A549 (cell line): Measurements from ENCODE around the gene UST. TPM values are rescaled to one million over a fixed set of nuclear protein-coding genes. Genes with fewer than 3 reads are reported as not detected.
A peak's percentile ranks its signal among the peaks of the same experiment; 100 is the strongest.
"Not testable (repeated sequence)": the region's sequence is repeated elsewhere in the genome, so short reads cannot be mapped to it uniquely, and the experiment has no call there.

Experiments used
- ATAC-seq, 2 experiments: fragments of 200-7000 bp in 1 of 2; fragments of >200 bp in 1 of 2; cut with Nextera tagmentation in 1 of 2; cut with Tn5 transposase in 1 of 2; 3 replicates each; pipeline versions ENCODE4 v1.8.0 to v1.9.1; 2018 to 2020; ENCODE audit warnings: mild to moderate bottlenecking in 1 of 2, moderate library complexity in 1 of 2
- CTCF ChIA-PET: fragments of 300-600 bp; sonication (Branson Sonifier 250); formaldehyde crosslinking; extraction: SDS; loops from one replicate; lab custom pipeline; 2021; ENCODE audit warnings: antibody characterized with exemption, inconsistent platforms; lab: Yijun Ruan, JAX
- POLR2A ChIA-PET: fragments of 350-600 bp; formaldehyde crosslinking; extraction: SDS; loops from one replicate; lab custom pipeline; 2021; ENCODE audit warnings: antibody characterized with exemption, inconsistent platforms; lab: Yijun Ruan, JAX
- DNase-seq, 2 experiments: peaks; one replicate each; pipeline versions ENCODE4 v3.0.0 to v3.0.0-alpha.2; 2011 to 2016; ENCODE audit warnings: low read depth in 1 of 2, low spot score in 1 of 2
- FAIRE-seq: peaks from 2 replicates; lab custom pipeline; 2011; peaks lifted over from hg19 to GRCh38; lab: Jason Lieb, UNC
- H3K27ac ChIP-seq, 2 experiments: fragments of >200 bp; sonication (Bioruptor Twin); formaldehyde crosslinking; 3 replicates each; pipeline ENCODE4 v1.5.1; 2016 to 2017
- H3K4me1 ChIP-seq: fragments of >200 bp; sonication (Bioruptor Twin); formaldehyde crosslinking; 3 replicates; pipeline ENCODE4 v1.6.1; 2016
- H3K4me2 ChIP-seq: fragments of >200 bp; sonication (Bioruptor Twin); formaldehyde crosslinking; 3 replicates; pipeline ENCODE4 v1.6.1; 2016
- H3K4me3 ChIP-seq: fragments of >200 bp; sonication (Bioruptor Twin); formaldehyde crosslinking; 3 replicates; pipeline ENCODE4 v1.5.1; 2016
- H3K9me3 ChIP-seq: fragments of >200 bp; sonication (Bioruptor Twin); formaldehyde crosslinking; 3 replicates; pipeline ENCODE4 v1.6.1; 2016
- CBX2 ChIP-seq: fragments of 200-600 bp; sonication (generic); IDR thresholded peaks from 2 replicates; pipeline ENCODE4 v1.6.1; 2016; ENCODE audit warnings: low read depth, mild to moderate bottlenecking, borderline replicate concordance
- CEBPB ChIP-seq, 2 experiments: fragments of >200 bp in 1 of 2; sonication (Bioruptor Twin) in 1 of 2; formaldehyde crosslinking in 1 of 2; IDR thresholded peaks; 2 replicates each; pipeline ENCODE4 v1.6.1; 2012 to 2016
- HEYL ChIP-seq: fragments of 250-450 bp; sonication (Bioruptor Pico); IDR thresholded peaks from 2 replicates; pipeline ENCODE4 v1.8.0; 2021; ENCODE audit warnings: mild to moderate bottlenecking, moderate library complexity
- JUN ChIP-seq, 2 experiments: fragments of >200 bp; sonication (Bioruptor Twin); formaldehyde crosslinking; IDR thresholded peaks; 2 replicates in 1 of 2; 3 replicates in 1 of 2; pipeline ENCODE4 v1.6.1; 2016 to 2017
- KDM1A ChIP-seq: fragments of 200-600 bp; sonication (generic); IDR thresholded peaks from 2 replicates; pipeline ENCODE4 v1.6.1; 2016; ENCODE audit warnings: low read depth, mild to moderate bottlenecking
- MAFK ChIP-seq: fragments of 450-650 bp; IDR thresholded peaks from 2 replicates; pipeline ENCODE4 v1.6.1; 2014; ENCODE audit not compliant: partially characterized antibody
- NPAS2 ChIP-seq: fragments of 250-450 bp; sonication (Bioruptor Pico); IDR thresholded peaks from 2 replicates; pipeline ENCODE4 v1.8.0; 2022; ENCODE audit warnings: mild to moderate bottlenecking, moderate library complexity, borderline replicate concordance
- POLR2A ChIP-seq: IDR thresholded peaks from 2 replicates; pipeline ENCODE4 v1.6.1; 2012; ENCODE audit warnings: mild to moderate bottlenecking, low read length
- SREBF2 ChIP-seq: fragments of 450-650 bp; IDR thresholded peaks from 2 replicates; pipeline ENCODE4 v1.6.1; 2014; ENCODE audit warnings: mild to moderate bottlenecking, moderate library complexity
- WGBS: methylation state at CpG from one replicate; pipeline ENCODE4 v1.1.6; 2017; ENCODE audit errors: missing lambda C conversion rate; 5-methylcytosine and 5-hydroxymethylcytosine counted together
- polyA plus RNA-seq, 4 experiments: library from polyadenylated mRNA; depleted of rRNA in 3 of 4; stranded (reverse); fragments of >200 nt; fragmentation: RNase III in 1 of 4; extraction: RNeasy Plus Mini Kit Qiagen cat#74134 plus additional on column Dnase treatment in 1 of 4; gene quantifications; 2 replicates in 3 of 4; 3 replicates in 1 of 4; pipeline ENCODE4 v1.2.3, GENCODE V29; 2011 to 2017
- TF ChIP-seq, protein P1 (sequence below): fragments of >200 bp; sonication (Bioruptor Twin); formaldehyde crosslinking; IDR thresholded peaks from 3 replicates; pipeline ENCODE4 v1.5.1; 2016
- TF ChIP-seq, protein P2 (sequence below): fragments of 150-350 bp; IDR thresholded peaks from 2 replicates; pipeline ENCODE4 v1.6.1; 2014; ENCODE audit warnings: low read depth, mild to moderate bottlenecking, low read length
- TF ChIP-seq, protein P3 (sequence below): IDR thresholded peaks from 2 replicates; pipeline ENCODE4 v1.6.1; 2012
- TF ChIP-seq, protein P4 (sequence below): fragments of >200 bp; sonication (Bioruptor Twin); formaldehyde crosslinking; IDR thresholded peaks from 3 replicates; pipeline ENCODE4 v1.6.1; 2016
- TF ChIP-seq, protein P5 (sequence below): fragments of 250-450 bp; sonication (Bioruptor Pico); IDR thresholded peaks from 2 replicates; pipeline ENCODE4 v1.5.0; 2020; ENCODE audit warnings: low read depth, mild to moderate bottlenecking, moderate library complexity

The UST gene
- polyA plus RNA-seq, 2 of the 4 experiments (the other 2 are of a cell fraction), result 0.54 to 1.7 TPM

DNA sequence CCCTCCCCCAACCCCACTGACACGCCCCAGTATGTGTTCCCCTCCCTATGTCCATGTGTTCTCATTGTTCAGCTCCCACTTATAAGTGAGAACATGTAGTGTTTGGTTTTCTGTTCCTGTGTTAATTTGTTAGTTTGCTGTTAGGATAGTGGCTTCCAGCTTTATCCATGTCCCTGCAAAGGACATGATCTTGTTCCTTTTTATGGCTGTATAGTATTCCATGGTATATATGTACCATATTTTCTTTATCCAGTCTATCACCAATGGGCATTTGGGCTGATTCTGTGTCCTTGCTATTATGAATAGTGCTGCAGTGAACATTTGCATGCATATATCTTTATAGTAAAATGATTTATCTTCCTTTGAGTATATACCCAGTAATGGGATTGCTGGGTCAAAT, 259.4 kb downstream of the UST start:
- CTCF ChIA-PET, H3K4me2 ChIP-seq, DNase-seq, FAIRE-seq, H3K27ac ChIP-seq, H3K4me1 ChIP-seq, H3K4me3 ChIP-seq, POLR2A ChIA-PET, ATAC-seq: not testable (repeated sequence)
- H3K9me3 ChIP-seq, result peaks cover 13% of the 10 kb centered on the region
- 0% methylated on average over 1 of the region's 1 CpG for WGBS

DNA sequence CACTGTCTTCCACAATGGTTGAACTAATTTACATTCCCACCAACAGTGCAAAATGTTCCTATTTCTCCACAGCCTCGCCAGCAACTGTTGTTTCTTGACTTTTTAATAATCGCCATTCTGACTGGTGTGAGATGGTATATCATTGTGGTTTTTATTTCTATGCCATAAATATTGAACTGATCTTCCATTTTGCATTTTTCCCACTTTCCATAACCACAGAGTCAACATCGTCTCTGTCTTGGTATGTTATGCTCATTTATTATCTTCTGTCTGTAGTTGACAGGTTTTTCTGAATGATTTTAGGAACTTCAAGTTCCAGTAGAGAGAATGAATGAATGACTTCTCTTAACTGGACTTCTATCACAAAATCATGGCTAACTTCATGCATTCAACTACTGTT, 259.8 kb downstream of the UST start:
- CTCF ChIA-PET, result no interaction called here
- no peak for TF ChIP-seq JUN (IDR thresholded peaks at IDR 0.05)
- no peak for TF ChIP-seq KDM1A
- H3K4me2 ChIP-seq, result no peak overlapping the region
- WGBS, result 86% methylated on average over 3 of the region's 3 CpGs
- ATAC-seq (no peak), DNase-seq (no peak), FAIRE-seq (no peak)
- no peak overlapping the region for H3K4me3 ChIP-seq
- peaks cover 9% of the 10 kb centered on the region for H3K9me3 ChIP-seq
- H3K4me1 ChIP-seq, result peaks cover 4% of the 10 kb centered on the region; the same call in 2 of the 3 replicates
- H3K27ac ChIP-seq, result no peak overlapping the region
- POLR2A ChIA-PET, result no interaction called here

DNA sequence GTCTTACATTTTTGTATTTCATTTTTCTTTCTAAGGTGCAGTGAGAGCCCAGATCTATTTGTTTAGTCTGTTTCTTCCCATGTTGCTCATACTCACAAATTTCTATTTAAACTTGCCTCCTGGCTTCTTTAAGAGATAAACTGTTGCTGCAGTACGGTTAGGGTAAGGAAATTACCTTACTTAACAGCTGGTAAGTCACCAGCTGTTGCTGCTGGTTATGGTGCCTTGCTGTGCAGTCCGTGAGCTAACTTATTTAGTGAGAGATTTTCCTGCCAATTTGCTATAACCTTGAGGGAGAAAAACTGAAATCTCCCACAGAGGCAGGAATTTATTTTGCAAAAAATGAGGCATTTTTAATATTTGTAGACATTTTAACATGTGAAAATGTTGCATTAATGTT, 261.0 kb downstream of the UST start:
- 41% methylated on average over 2 of the region's 2 CpGs for WGBS
- no peak overlapping the region for H3K4me3 ChIP-seq
- ChIA-PET POLR2A (interaction anchor here (0.6 kb wide), 1 partner anchor 24 kb away, joined by 4 read pairs; no protein-coding TSS in a partner anchor), CTCF (no interaction called here)
- ATAC-seq (no peak), DNase-seq (no peak), FAIRE-seq (no peak)
- H3K4me2 ChIP-seq, result no peak overlapping the region
- no peak overlapping the region for H3K27ac ChIP-seq
- peaks cover 16% of the 10 kb centered on the region for H3K4me1 ChIP-seq
- TF ChIP-seq HEYL (CRISPR knock-in tag) (no peak), POLR2A (no peak), CBX2 (no peak), SREBF2 (no peak), NPAS2 (no peak), CEBPB (IDR thresholded peaks at IDR 0.05) (no peak)
- TF ChIP-seq, protein P1, sequence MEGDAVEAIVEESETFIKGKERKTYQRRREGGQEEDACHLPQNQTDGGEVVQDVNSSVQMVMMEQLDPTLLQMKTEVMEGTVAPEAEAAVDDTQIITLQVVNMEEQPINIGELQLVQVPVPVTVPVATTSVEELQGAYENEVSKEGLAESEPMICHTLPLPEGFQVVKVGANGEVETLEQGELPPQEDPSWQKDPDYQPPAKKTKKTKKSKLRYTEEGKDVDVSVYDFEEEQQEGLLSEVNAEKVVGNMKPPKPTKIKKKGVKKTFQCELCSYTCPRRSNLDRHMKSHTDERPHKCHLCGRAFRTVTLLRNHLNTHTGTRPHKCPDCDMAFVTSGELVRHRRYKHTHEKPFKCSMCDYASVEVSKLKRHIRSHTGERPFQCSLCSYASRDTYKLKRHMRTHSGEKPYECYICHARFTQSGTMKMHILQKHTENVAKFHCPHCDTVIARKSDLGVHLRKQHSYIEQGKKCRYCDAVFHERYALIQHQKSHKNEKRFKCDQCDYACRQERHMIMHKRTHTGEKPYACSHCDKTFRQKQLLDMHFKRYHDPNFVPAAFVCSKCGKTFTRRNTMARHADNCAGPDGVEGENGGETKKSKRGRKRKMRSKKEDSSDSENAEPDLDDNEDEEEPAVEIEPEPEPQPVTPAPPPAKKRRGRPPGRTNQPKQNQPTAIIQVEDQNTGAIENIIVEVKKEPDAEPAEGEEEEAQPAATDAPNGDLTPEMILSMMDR, result no peak
- TF ChIP-seq, protein P2, sequence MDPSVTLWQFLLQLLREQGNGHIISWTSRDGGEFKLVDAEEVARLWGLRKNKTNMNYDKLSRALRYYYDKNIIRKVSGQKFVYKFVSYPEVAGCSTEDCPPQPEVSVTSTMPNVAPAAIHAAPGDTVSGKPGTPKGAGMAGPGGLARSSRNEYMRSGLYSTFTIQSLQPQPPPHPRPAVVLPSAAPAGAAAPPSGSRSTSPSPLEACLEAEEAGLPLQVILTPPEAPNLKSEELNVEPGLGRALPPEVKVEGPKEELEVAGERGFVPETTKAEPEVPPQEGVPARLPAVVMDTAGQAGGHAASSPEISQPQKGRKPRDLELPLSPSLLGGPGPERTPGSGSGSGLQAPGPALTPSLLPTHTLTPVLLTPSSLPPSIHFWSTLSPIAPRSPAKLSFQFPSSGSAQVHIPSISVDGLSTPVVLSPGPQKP, result no peak
- TF ChIP-seq, protein P3, sequence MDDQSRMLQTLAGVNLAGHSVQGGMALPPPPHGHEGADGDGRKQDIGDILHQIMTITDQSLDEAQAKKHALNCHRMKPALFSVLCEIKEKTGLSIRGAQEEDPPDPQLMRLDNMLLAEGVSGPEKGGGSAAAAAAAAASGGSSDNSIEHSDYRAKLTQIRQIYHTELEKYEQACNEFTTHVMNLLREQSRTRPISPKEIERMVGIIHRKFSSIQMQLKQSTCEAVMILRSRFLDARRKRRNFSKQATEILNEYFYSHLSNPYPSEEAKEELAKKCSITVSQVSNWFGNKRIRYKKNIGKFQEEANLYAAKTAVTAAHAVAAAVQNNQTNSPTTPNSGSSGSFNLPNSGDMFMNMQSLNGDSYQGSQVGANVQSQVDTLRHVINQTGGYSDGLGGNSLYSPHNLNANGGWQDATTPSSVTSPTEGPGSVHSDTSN, result no peak
- TF ChIP-seq, protein P4, sequence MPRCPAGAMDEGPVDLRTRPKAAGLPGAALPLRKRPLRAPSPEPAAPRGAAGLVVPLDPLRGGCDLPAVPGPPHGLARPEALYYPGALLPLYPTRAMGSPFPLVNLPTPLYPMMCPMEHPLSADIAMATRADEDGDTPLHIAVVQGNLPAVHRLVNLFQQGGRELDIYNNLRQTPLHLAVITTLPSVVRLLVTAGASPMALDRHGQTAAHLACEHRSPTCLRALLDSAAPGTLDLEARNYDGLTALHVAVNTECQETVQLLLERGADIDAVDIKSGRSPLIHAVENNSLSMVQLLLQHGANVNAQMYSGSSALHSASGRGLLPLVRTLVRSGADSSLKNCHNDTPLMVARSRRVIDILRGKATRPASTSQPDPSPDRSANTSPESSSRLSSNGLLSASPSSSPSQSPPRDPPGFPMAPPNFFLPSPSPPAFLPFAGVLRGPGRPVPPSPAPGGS, result no peak
- H3K9me3 ChIP-seq, result no peaks in the 10 kb centered on the region

DNA sequence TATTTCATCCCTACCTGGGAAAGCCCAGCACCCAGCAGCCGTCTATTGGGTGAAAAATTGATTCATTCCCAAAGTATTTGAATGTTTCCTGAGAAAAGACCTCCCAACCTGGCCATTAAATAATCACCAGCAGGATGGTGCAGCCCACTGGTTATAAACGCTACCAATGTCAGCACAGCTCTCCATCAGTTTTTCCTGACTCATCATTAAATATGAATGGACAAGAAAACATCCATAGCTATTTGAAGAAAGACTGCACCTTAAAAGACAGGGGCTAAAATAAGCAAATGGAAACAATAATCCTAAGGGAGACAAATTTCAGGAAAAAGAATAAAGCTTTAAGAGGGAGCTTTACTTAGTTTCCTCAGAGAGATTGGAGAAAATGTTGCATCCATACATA, 261.9 kb downstream of the UST start:
- Histone ChIP-seq H3K4me2 (no peak overlapping the region), H3K27ac (no peak overlapping the region), H3K4me1 (peaks cover 17% of the 10 kb centered on the region), H3K4me3 (no peak overlapping the region), H3K9me3 (no peaks in the 10 kb centered on the region)
- POLR2A ChIA-PET, result no interaction called here
- CTCF ChIA-PET, result no interaction called here
- DNase-seq (no peak), ATAC-seq (no peak), FAIRE-seq (no peak)
- WGBS, result 66% methylated on average over 2 of the region's 2 CpGs
- TF ChIP-seq MAFK, result peak; percentile 85
- TF ChIP-seq, protein P5, sequence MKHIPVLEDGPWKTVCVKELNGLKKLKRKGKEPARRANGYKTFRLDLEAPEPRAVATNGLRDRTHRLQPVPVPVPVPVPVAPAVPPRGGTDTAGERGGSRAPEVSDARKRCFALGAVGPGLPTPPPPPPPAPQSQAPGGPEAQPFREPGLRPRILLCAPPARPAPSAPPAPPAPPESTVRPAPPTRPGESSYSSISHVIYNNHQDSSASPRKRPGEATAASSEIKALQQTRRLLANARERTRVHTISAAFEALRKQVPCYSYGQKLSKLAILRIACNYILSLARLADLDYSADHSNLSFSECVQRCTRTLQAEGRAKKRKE, result no peak
